HepG2 (cell line): ENCODE results near the gene ATP11A. TPM values are rescaled to one million over a fixed set of nuclear protein-coding genes. Genes with fewer than 3 reads are reported as not detected.

Source experiments
- ATAC-seq: fragments of 200-7000 bp; cut with Tn5 transposase; 3 replicates; pipeline ENCODE4 v1.9.1; 2020; ENCODE audit warnings: mild to moderate bottlenecking, moderate library complexity
- BruUV-seq: library from RNA; stranded (reverse); fragments of 400-500 nt; replicated peaks from 2 replicates; lab custom pipeline; 2021; lab: Mats Ljungman, UMichigan
- CTCF ChIA-PET: fragments of 300-600 bp; formaldehyde crosslinking; extraction: SDS; loops from one replicate; lab custom pipeline; 2021; ENCODE audit warnings: low total read pairs, inconsistent platforms, low intra/inter-chr PET ratio; lab: Yijun Ruan, JAX
- POLR2A ChIA-PET: fragments of 350-600 bp; sonication (Branson Sonifier 250); formaldehyde crosslinking; loops from one replicate; lab custom pipeline; 2020; ENCODE audit warnings: antibody characterized with exemption, inconsistent platforms; lab: Yijun Ruan, JAX
- DNase-seq: peaks from one replicate; pipeline ENCODE4 v3.0.0-alpha.2; 2015; ENCODE audit warnings: low spot score
- FAIRE-seq: peaks from 3 replicates; lab custom pipeline; 2011; peaks lifted over from hg19 to GRCh38; lab: Jason Lieb, UNC
- H2AFZ ChIP-seq: one replicate; pipeline ENCODE4 v1.6.1; 2011; ENCODE audit warnings: low read length, inconsistent platforms
- H3K27ac ChIP-seq: fragments of 300-600 bp; 3 replicates; pipeline ENCODE4 v1.8.0; 2011; ENCODE audit warnings: mixed run types, mild to moderate bottlenecking, mixed read lengths, low read length, inconsistent platforms; ENCODE audit not compliant: insufficient read depth; ENCODE audit errors: extremely low read length
- H3K27me3 ChIP-seq, 2 experiments: fragments of 200-600 bp in 1 of 2; 2 replicates in 1 of 2; 3 replicates in 1 of 2; pipeline versions ENCODE4 v1.6.0 to v1.8.0; 2011; ENCODE audit warnings: low read length in 2 of 2, mild to moderate bottlenecking in 2 of 2, moderate library complexity in 2 of 2, inconsistent platforms in 1 of 2; ENCODE audit not compliant: insufficient read depth in 2 of 2, control insufficient read depth in 1 of 2
- H3K36me3 ChIP-seq, 2 experiments: fragments of 200-600 bp in 1 of 2; replicated peaks in 1 of 2; 2 replicates in 1 of 2; 3 replicates in 1 of 2; pipeline versions ENCODE4 v1.5.1 to v1.8.0; 2011; ENCODE audit warnings: low read length in 2 of 2, inconsistent platforms in 1 of 2; ENCODE audit not compliant: insufficient read depth in 2 of 2, control insufficient read depth in 1 of 2
- H3K4me1 ChIP-seq: 2 replicates; pipeline ENCODE4 v1.5.1; 2012; ENCODE audit warnings: low read length, inconsistent platforms; ENCODE audit not compliant: insufficient read depth
- H3K4me2 ChIP-seq: 2 replicates; pipeline ENCODE4 v1.6.0; 2011; ENCODE audit warnings: low read depth, low read length, inconsistent platforms
- H3K4me3 ChIP-seq, 3 experiments: fragments of 200-600 bp in 1 of 3; sonication (generic), shearing (Covaris generic) in 1 of 3; replicated peaks in 1 of 3; 2 replicates each; pipeline ENCODE4 v1.5.1; 2011 to 2016; ENCODE audit warnings: low read length in 3 of 3, inconsistent platforms in 2 of 3, low read depth in 2 of 3, mild to moderate bottlenecking in 2 of 3, control low read depth in 1 of 3, mixed read lengths in 1 of 3; ENCODE audit not compliant: insufficient read depth in 1 of 3
- H3K79me2 ChIP-seq: one replicate; pipeline ENCODE4 v1.6.1; 2011; ENCODE audit warnings: low read length, inconsistent platforms; ENCODE audit not compliant: insufficient read depth
- H3K9ac ChIP-seq: 2 replicates; pipeline ENCODE4 v1.6.0; 2011; ENCODE audit warnings: mild to moderate bottlenecking, low read depth, low read length, inconsistent platforms; ENCODE audit not compliant: insufficient read depth
- H3K9me3 ChIP-seq: 2 replicates; pipeline ENCODE4 v1.5.1; 2012; ENCODE audit warnings: mild to moderate bottlenecking, low read length
- H4K20me1 ChIP-seq: 2 replicates; pipeline ENCODE4 v1.6.0; 2011; ENCODE audit warnings: inconsistent platforms, mild to moderate bottlenecking, low read length, moderate library complexity; ENCODE audit not compliant: insufficient read depth
- ARNT ChIP-seq: fragments of 450-650 bp; IDR thresholded peaks from 2 replicates; pipeline ENCODE4 v1.6.1; 2017
- HNF4G ChIP-seq, 2 experiments: sonication (generic) in 1 of 2; formaldehyde crosslinking in 1 of 2; IDR thresholded peaks; 2 replicates each; pipeline versions ENCODE4 v1.4.0 to v1.6.1; 2011 to 2020; ENCODE audit warnings: borderline replicate concordance in 2 of 2, low read depth in 2 of 2, mild to moderate bottlenecking in 2 of 2, low read length in 1 of 2, missing genetic modification reagents in 1 of 2, moderate library complexity in 1 of 2
- MXD4 ChIP-seq: IDR thresholded peaks from 2 replicates; pipeline ENCODE4 v1.6.1; 2016; ENCODE audit warnings: mild to moderate bottlenecking, missing biosample characterization, missing genetic modification reagents
- NR1H2 ChIP-seq: sonication (generic); formaldehyde crosslinking; IDR thresholded peaks from 2 replicates; pipeline ENCODE4 v1.8.1; 2022; ENCODE audit warnings: low read depth, missing genetic modification reagents, borderline replicate concordance
- POGZ ChIP-seq: sonication (generic); formaldehyde crosslinking; IDR thresholded peaks from 2 replicates; pipeline ENCODE4 v1.4.0; 2020; ENCODE audit warnings: mild to moderate bottlenecking, missing genetic modification reagents
- RARG ChIP-seq: sonication (generic); formaldehyde crosslinking; IDR thresholded peaks from 2 replicates; pipeline ENCODE4 v1.4.0; 2020; ENCODE audit warnings: low read depth, mild to moderate bottlenecking, missing genetic modification reagents
- SRSF9 ChIP-seq: fragments of 200-400 bp; formaldehyde crosslinking; IDR thresholded peaks from 2 replicates; pipeline ENCODE4 v1.6.1; 2018; ENCODE audit warnings: borderline replicate concordance, mild to moderate bottlenecking, low read depth, low read length; ENCODE audit not compliant: insufficient read depth, poor library complexity, severe bottlenecking
- STAG1 ChIP-seq: sonication (generic); formaldehyde crosslinking; IDR thresholded peaks from 2 replicates; pipeline ENCODE4 v1.4.0; 2020; ENCODE audit warnings: missing genetic modification reagents
- TMF1 ChIP-seq: sonication (generic); formaldehyde crosslinking; IDR thresholded peaks from 2 replicates; pipeline ENCODE4 v1.8.1; 2022; ENCODE audit warnings: low read depth, missing genetic modification reagents
- ZNF496 ChIP-seq: sonication (generic); formaldehyde crosslinking; IDR thresholded peaks from 2 replicates; pipeline ENCODE4 v1.8.1; 2023; ENCODE audit warnings: mild to moderate bottlenecking, moderate library complexity, missing genetic modification reagents; ENCODE audit not compliant: insufficient replicate concordance
- ZNF605 ChIP-seq: sonication (generic); formaldehyde crosslinking; IDR thresholded peaks from 2 replicates; pipeline ENCODE4 v1.8.0; 2022; ENCODE audit warnings: mild to moderate bottlenecking, missing genetic modification reagents
- WGBS: methylation state at CpG from one replicate; pipeline ENCODE4 v1.1.6; 2017; ENCODE audit warnings: low lambda C conversion rate; 5-methylcytosine and 5-hydroxymethylcytosine counted together
- in situ Hi-C: cut with HindIII; loops from 2 replicates; pipeline ENCODE4 v1.10.0; 2017; ENCODE audit warnings: low pct_unique_long_range_greater_than_20kb; ENCODE audit not compliant: extremely low pct_ligation_motif_present
- intact Hi-C: fragments of 100-400 bp; cut with micrococcal nuclease; formaldehyde crosslinking; loops from one replicate; pipeline ENCODE4 v1.10.0; 2022; ENCODE audit not compliant: unreplicated experiment
- polyA plus RNA-seq, 8 experiments: library from polyadenylated mRNA; depleted of rRNA in 3 of 8; stranded (reverse) in 7 of 8; unstranded in 1 of 8; fragments of >200 nt; fragmentation: Illumina TruSeq in 4 of 8; extraction: Trizol in 4 of 8; gene quantifications; 2 replicates each; pipeline versions ENCODE4 v1.2.1 to v1.2.3, GENCODE V29; 2011 to 2016; ENCODE audit warnings: low read depth in 4 of 8, missing spikeins in 1 of 8, mixed read lengths in 1 of 8; ENCODE audit not compliant: insufficient read depth in 1 of 8
- total RNA-seq, 5 experiments: library from RNA; depleted of rRNA; stranded (reverse); fragments of >200 nt; fragmentation: Illumina TruSeq; extraction: Trizol; gene quantifications; 2 replicates each; pipeline ENCODE4 v1.2.3, GENCODE V29; 2016; ENCODE audit warnings: low read depth in 1 of 5
- TF ChIP-seq, protein P1 (sequence below): IDR thresholded peaks from 2 replicates; pipeline ENCODE4 v1.6.1; 2018; ENCODE audit warnings: missing genetic modification reagents
- TF ChIP-seq, protein P2 (sequence below): IDR thresholded peaks from 2 replicates; pipeline ENCODE4 v1.6.1; 2016
- TF ChIP-seq, protein P3 (sequence below): sonication (generic); formaldehyde crosslinking; IDR thresholded peaks from 2 replicates; pipeline ENCODE4 v1.4.0; 2020; ENCODE audit warnings: missing genetic modification reagents

ATP11A gene
- total and polyA plus RNA-seq, 2 of the 13 experiments (the other 11 are each of a cell fraction or from before 2014, with no cell fraction given): 18.4 to 20.1 TPM

DNA sequence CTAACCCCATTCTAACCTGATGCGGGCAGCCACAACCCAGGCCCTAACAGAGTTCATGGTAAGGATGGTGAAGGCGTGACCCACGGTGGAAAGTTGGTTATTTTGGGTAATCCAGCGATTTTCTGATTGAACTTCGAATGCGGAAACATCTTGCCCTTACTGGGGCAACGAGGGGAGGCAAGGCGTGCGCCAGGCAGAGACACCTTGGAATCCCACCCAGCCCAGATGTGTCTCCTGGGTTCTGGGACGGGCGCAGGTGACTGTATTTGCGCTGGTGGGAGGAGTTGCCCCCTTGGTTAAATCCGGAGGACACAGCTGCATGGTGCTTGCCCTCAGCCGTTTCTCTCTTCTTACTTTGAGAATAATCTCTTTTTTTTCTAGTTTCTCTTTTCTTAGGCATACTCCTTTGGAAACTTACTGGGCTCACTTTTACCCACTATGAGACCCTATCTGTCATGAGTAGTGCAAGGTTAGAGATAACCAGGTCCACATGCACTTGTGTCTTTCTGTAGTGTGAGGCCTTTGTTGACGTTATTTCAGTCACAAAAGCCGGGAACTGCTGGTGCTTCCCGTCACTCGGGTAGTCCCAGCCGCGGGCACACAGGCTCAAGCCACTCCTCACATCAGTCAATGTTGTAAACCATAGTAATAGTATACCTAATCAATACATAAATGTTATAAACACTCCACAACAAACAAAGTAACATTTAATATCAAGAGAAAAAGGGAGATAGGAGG is 81.5 kb downstream of the ATP11A start (continued):
- TF ChIP-seq, protein P1, sequence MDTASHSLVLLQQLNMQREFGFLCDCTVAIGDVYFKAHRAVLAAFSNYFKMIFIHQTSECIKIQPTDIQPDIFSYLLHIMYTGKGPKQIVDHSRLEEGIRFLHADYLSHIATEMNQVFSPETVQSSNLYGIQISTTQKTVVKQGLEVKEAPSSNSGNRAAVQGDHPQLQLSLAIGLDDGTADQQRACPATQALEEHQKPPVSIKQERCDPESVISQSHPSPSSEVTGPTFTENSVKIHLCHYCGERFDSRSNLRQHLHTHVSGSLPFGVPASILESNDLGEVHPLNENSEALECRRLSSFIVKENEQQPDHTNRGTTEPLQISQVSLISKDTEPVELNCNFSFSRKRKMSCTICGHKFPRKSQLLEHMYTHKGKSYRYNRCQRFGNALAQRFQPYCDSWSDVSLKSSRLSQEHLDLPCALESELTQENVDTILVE (CRISPR knock-in tag): no peak

DNA sequence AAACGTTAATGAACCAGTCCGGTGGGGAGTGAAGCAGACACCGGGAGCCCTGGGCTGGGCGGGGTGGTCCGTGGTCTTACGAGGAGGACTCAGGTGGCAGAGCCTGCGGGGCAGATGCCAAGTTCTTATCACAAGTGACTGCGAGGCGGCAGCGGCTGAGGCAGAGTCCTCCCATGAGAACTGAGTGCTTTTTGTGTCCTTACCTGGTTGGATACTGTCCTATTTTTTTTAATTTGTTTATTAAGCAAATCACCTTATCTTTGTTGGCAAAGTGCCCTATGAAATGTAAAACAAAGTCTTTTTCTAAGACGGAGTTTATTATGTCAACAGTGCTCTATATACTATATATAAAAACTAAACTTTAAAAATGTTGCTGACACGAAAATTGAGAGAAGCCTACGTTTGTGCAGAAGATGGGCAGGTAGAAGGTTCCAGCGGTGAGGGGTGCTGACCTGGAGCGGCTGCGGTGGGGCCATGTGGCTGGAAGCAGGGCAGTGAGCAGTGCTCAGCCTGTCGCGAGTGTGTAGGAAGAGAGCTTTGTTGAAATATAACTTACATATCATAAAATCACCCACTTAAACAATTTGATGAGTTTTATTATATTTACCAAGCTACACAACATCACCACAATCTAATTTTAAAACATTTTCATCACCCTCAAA is 82.2 kb downstream of the ATP11A start:
- H3K4me1 ChIP-seq: no peaks in the 10 kb centered on the region
- no TSS peak for BruUV-seq
- intact Hi-C loops: no loop called here
- ChIA-PET POLR2A (no interaction called here), CTCF (no interaction called here)
- in situ Hi-C loops: no loop called here
- H3K9me3 ChIP-seq: no peaks in the 10 kb centered on the region
- H3K27ac ChIP-seq: no peak overlapping the region
- ATAC-seq: no peak
- TF ChIP-seq ZNF605 (CRISPR knock-in tag) (no peak), ARNT (no peak), RARG (no peak), POGZ (no peak), HNF4G (IDR thresholded peaks at IDR 0.05; ENCODE audit: borderline replicate concordance, low read depth, low read length) (no peak), HNF4G (CRISPR knock-in tag; IDR thresholded peaks at IDR 0.05; ENCODE audit: borderline replicate concordance, low read depth) (no peak), ZNF496 (CRISPR knock-in tag) (no peak), TMF1 (CRISPR knock-in tag) (no peak), SRSF9 (no peak), STAG1 (no peak), MXD4 (CRISPR knock-in tag) (no peak), NR1H2 (CRISPR knock-in tag) (no peak)
- TF ChIP-seq, protein P2, sequence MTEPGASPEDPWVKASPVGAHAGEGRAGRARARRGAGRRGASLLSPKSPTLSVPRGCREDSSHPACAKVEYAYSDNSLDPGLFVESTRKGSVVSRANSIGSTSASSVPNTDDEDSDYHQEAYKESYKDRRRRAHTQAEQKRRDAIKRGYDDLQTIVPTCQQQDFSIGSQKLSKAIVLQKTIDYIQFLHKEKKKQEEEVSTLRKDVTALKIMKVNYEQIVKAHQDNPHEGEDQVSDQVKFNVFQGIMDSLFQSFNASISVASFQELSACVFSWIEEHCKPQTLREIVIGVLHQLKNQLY (CRISPR knock-in tag): no peak
- TF ChIP-seq, protein P3, sequence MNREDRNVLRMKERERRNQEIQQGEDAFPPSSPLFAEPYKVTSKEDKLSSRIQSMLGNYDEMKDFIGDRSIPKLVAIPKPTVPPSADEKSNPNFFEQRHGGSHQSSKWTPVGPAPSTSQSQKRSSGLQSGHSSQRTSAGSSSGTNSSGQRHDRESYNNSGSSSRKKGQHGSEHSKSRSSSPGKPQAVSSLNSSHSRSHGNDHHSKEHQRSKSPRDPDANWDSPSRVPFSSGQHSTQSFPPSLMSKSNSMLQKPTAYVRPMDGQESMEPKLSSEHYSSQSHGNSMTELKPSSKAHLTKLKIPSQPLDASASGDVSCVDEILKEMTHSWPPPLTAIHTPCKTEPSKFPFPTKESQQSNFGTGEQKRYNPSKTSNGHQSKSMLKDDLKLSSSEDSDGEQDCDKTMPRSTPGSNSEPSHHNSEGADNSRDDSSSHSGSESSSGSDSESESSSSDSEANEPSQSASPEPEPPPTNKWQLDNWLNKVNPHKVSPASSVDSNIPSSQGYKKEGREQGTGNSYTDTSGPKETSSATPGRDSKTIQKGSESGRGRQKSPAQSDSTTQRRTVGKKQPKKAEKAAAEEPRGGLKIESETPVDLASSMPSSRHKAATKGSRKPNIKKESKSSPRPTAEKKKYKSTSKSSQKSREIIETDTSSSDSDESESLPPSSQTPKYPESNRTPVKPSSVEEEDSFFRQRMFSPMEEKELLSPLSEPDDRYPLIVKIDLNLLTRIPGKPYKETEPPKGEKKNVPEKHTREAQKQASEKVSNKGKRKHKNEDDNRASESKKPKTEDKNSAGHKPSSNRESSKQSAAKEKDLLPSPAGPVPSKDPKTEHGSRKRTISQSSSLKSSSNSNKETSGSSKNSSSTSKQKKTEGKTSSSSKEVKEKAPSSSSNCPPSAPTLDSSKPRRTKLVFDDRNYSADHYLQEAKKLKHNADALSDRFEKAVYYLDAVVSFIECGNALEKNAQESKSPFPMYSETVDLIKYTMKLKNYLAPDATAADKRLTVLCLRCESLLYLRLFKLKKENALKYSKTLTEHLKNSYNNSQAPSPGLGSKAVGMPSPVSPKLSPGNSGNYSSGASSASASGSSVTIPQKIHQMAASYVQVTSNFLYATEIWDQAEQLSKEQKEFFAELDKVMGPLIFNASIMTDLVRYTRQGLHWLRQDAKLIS (CRISPR knock-in tag): no peak
- no peak overlapping the region for H2AFZ ChIP-seq
- FAIRE-seq: no peak
- 97% methylated on average over 18 of the region's 18 CpGs for WGBS
- no peak overlapping the region for H3K4me2 ChIP-seq
- no peak for DNase-seq
- H3K79me2 ChIP-seq: peaks cover 76% of the 10 kb centered on the region
- no peaks in the 10 kb centered on the region; a peak in 1 of 5 replicates for H3K27me3 ChIP-seq
- H4K20me1 ChIP-seq: peaks cover 66% of the 10 kb centered on the region; the same call in 1 of the 2 replicates
- H3K4me3 ChIP-seq: no peak overlapping the region
- H3K9ac ChIP-seq: no peak overlapping the region
- peaks cover 16 to 45% of the 10 kb centered on the region in 2 experiments; a peak in 4 of 5 replicates for H3K36me3 ChIP-seq
